Panc1 (cell line): Measurements from ENCODE around the gene MOCS2. TPM values are rescaled to one million over a fixed set of nuclear protein-coding genes. Genes with fewer than 3 reads are reported as not detected.

Experiments used
- ATAC-seq: fragments of 200-7000 bp; cut with Tn5 transposase; 2 replicates; pipeline ENCODE4 v1.9.1; 2020; ENCODE audit warnings: mild to moderate bottlenecking, moderate library complexity
- BruUV-seq: library from RNA; stranded (reverse); fragments of 400-500 nt; replicated peaks from 2 replicates; lab custom pipeline; 2021; lab: Mats Ljungman, UMichigan
- CTCF ChIA-PET: fragments of 300-600 bp; sonication (Branson Sonifier 250); formaldehyde crosslinking; loops from one replicate; lab custom pipeline; 2022; ENCODE audit warnings: antibody characterized with exemption; lab: Charles Lee
- POLR2A ChIA-PET: fragments of 300-600 bp; sonication (Branson Sonifier 250); formaldehyde crosslinking; loops from one replicate; lab custom pipeline; 2022; ENCODE audit warnings: antibody characterized with exemption; lab: Charles Lee
- DNase-seq: peaks from one replicate; pipeline ENCODE4 v3.0.0-alpha.2; 2010; ENCODE audit warnings: low read depth, low spot score
- H3K27ac ChIP-seq: 2 replicates; pipeline ENCODE4 v1.5.1; 2011; ENCODE audit warnings: mild to moderate bottlenecking, low read length, inconsistent platforms
- H3K27me3 ChIP-seq: fragments of 200-500 bp; sonication (Bioruptor generic); 2 replicates; pipeline ENCODE4 v1.6.0; 2014; ENCODE audit warnings: low read length, inconsistent platforms; ENCODE audit not compliant: control insufficient read depth, insufficient read depth
- H3K36me3 ChIP-seq: fragments of 200-500 bp; sonication (Bioruptor generic); 2 replicates; pipeline ENCODE4 v1.5.1; 2014; ENCODE audit warnings: inconsistent platforms, mild to moderate bottlenecking, low read length, moderate library complexity; ENCODE audit not compliant: control insufficient read depth, insufficient read depth
- H3K4me1 ChIP-seq: 2 replicates; pipeline ENCODE4 v1.5.1; 2011; ENCODE audit warnings: inconsistent platforms, mild to moderate bottlenecking, low read length, moderate library complexity; ENCODE audit not compliant: control insufficient read depth, insufficient read depth
- H3K4me3 ChIP-seq, 2 experiments: 2 replicates each; pipeline ENCODE4 v1.5.1; 2011 to 2012; ENCODE audit warnings: low read depth in 2 of 2, low read length in 2 of 2, mild to moderate bottlenecking in 2 of 2, inconsistent platforms in 1 of 2, moderate library complexity in 1 of 2
- H3K9me3 ChIP-seq: fragments of 200-500 bp; sonication (Bioruptor generic); 2 replicates; pipeline ENCODE4 v1.5.1; 2014; ENCODE audit warnings: low read depth, mild to moderate bottlenecking, inconsistent platforms, low read length, moderate library complexity; ENCODE audit not compliant: control insufficient read depth, insufficient read depth
- POLR2AphosphoS5 ChIP-seq: IDR thresholded peaks from 2 replicates; pipeline ENCODE4 v1.6.1; 2012; ENCODE audit warnings: mild to moderate bottlenecking, low read depth, low read length, moderate library complexity
- REST ChIP-seq, 2 experiments: IDR thresholded peaks; 2 replicates each; pipeline ENCODE4 v1.6.1; 2011 to 2012; ENCODE audit warnings: low read depth in 2 of 2, control low read depth in 1 of 2, low read length in 1 of 2, mild to moderate bottlenecking in 1 of 2, moderate library complexity in 1 of 2; ENCODE audit not compliant: insufficient read depth in 1 of 2
- SIN3A ChIP-seq: IDR thresholded peaks from 2 replicates; pipeline ENCODE4 v1.6.1; 2012; ENCODE audit warnings: low read depth, mild to moderate bottlenecking, low read length, moderate library complexity, borderline replicate concordance; ENCODE audit not compliant: insufficient read depth
- TCF7L2 ChIP-seq: IDR thresholded peaks from 2 replicates; pipeline ENCODE4 v1.6.1; 2011; ENCODE audit warnings: mild to moderate bottlenecking, low read depth, low read length, inconsistent platforms
- in situ Hi-C: cut with HindIII; loops from 2 replicates; pipeline ENCODE4 v1.10.0; 2016; ENCODE audit warnings: low sequenced_read_pairs, low pct_unique_long_range_greater_than_20kb
- intact Hi-C: fragments of 100-400 bp; cut with micrococcal nuclease; formaldehyde crosslinking; loops from one replicate; pipeline ENCODE4 v1.10.0; 2022; ENCODE audit not compliant: unreplicated experiment
- total RNA-seq: library from RNA; stranded (reverse); gene quantifications from one replicate; pipeline ENCODE4 v1.2.1, GENCODE V29; 2021; ENCODE audit not compliant: unreplicated experiment
- TF ChIP-seq, protein P1 (sequence below): fragments of 450-650 bp; IDR thresholded peaks from 2 replicates; pipeline ENCODE4 v1.5.1; 2017; ENCODE audit warnings: mild to moderate bottlenecking

The MOCS2 gene
- total RNA-seq, 1 experiment from 2014 or later, result 39.5 TPM

DNA sequence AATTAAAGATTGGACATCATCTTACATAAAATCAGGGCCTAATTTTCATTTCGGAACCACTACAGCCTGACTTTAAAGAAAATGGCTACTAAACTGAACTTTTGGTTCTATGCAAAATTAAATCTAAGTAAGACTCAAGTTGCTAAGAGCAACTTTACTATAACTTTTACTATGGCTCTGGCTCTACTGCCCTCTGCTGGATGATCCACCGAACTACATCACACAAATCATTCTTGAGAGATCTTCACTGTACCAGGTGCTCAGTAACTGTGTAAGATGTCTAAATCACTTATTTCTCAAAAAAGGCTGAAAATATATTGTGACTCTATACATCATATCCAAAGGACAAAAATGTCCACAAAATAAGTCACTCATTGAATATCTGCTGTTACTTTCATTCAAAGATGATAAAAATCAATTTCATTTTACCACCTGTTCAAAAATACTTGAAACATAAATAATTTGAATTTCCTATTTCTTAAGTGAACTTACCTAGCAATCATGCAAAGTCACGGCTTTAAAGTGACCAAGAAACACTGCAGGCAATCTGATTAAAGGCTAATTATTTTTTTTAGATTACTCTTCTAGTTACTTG lies 13.5 kb downstream of the MOCS2 start:
- DNase-seq (peak; percentile 73), ATAC-seq (peak; percentile 37; the same call in 1 of the 2 replicates)
- H3K4me1 ChIP-seq, result peaks cover 11% of the 10 kb centered on the region
- ChIA-PET CTCF (no interaction called here), POLR2A (no interaction called here)
- no peak overlapping the region for H3K27ac ChIP-seq
- peaks cover 20% of the 10 kb centered on the region; the same call in 1 of the 2 replicates for H3K36me3 ChIP-seq
- intact Hi-C loops, result loop anchor here (1.0 kb wide), 1 partner anchor 148 kb away; no protein-coding TSS in a partner anchor
- no TSS peak for BruUV-seq
- no peaks in the 10 kb centered on the region for H3K27me3 ChIP-seq
- H3K4me3 ChIP-seq, result no peak overlapping the region
- TF ChIP-seq, protein P1, sequence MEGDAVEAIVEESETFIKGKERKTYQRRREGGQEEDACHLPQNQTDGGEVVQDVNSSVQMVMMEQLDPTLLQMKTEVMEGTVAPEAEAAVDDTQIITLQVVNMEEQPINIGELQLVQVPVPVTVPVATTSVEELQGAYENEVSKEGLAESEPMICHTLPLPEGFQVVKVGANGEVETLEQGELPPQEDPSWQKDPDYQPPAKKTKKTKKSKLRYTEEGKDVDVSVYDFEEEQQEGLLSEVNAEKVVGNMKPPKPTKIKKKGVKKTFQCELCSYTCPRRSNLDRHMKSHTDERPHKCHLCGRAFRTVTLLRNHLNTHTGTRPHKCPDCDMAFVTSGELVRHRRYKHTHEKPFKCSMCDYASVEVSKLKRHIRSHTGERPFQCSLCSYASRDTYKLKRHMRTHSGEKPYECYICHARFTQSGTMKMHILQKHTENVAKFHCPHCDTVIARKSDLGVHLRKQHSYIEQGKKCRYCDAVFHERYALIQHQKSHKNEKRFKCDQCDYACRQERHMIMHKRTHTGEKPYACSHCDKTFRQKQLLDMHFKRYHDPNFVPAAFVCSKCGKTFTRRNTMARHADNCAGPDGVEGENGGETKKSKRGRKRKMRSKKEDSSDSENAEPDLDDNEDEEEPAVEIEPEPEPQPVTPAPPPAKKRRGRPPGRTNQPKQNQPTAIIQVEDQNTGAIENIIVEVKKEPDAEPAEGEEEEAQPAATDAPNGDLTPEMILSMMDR, result peak; percentile 83; the same call in 1 of the 2 replicates
- TF ChIP-seq SIN3A, result no peak
- in situ Hi-C loops, result no loop called here
- no peaks in the 10 kb centered on the region for H3K9me3 ChIP-seq

DNA sequence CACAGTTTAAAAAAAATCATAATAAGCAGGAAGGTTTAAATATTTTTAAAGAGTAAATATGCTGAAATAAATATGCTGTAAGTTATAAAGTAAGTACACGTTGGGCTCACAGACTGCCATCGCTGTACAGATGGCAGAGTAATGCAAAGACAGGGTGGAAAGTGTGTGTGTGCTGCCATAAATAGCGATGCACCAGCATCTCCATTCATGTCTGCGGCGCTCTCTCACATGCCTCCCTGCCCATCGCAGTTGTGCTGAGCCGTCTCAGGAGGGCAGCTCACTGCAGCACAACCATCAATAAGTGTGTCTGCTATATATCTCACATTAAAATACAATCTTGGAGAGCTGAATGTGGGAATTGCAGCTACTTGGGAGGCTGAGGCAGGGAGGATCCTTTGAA lies 14.3 kb downstream of the MOCS2 start:
- Histone ChIP-seq H3K9me3 (no peaks in the 10 kb centered on the region), H3K27me3 (no peaks in the 10 kb centered on the region), H3K4me3 (no peak overlapping the region), H3K36me3 (peaks cover 20% of the 10 kb centered on the region; the same call in 1 of the 2 replicates), H3K4me1 (peaks cover 14% of the 10 kb centered on the region), H3K27ac (no peak overlapping the region)
- ATAC-seq, result peak; percentile 60
- in situ Hi-C loops, result no loop called here
- no TSS peak for BruUV-seq
- ChIA-PET CTCF (interaction anchor here (1.1 kb wide), 1 partner anchor 147 kb away, joined by 3 read pairs; no protein-coding TSS in a partner anchor), POLR2A (no interaction called here)
- intact Hi-C loops, result no loop called here
- no peak for DNase-seq
- TF ChIP-seq TCF7L2 (no peak), REST (IDR thresholded peaks at IDR 0.05; ENCODE audit: insufficient read depth in 1 of 2, low read depth in 2 of 2, low read length in 1 of 2) (no peak), POLR2AphosphoS5 (no peak), SIN3A (no peak)
- TF ChIP-seq, protein P1, result no peak
